Stimulated activated CD8-positive, alpha-beta memory T cell treated with anti-CD3 and anti-CD28 coated beads, Interleukin-12 subunit alpha, Interleukin-12 subunit beta, amount 100 ng/mL, for 4 hours (primary cell): ENCODE measurements around the gene MRNIP.

Experiments
- DNase-seq: peaks from one replicate; pipeline ENCODE4 v3.0.0-alpha.2; 2020; ENCODE audit warnings: low read depth

The MRNIP gene

DNA sequence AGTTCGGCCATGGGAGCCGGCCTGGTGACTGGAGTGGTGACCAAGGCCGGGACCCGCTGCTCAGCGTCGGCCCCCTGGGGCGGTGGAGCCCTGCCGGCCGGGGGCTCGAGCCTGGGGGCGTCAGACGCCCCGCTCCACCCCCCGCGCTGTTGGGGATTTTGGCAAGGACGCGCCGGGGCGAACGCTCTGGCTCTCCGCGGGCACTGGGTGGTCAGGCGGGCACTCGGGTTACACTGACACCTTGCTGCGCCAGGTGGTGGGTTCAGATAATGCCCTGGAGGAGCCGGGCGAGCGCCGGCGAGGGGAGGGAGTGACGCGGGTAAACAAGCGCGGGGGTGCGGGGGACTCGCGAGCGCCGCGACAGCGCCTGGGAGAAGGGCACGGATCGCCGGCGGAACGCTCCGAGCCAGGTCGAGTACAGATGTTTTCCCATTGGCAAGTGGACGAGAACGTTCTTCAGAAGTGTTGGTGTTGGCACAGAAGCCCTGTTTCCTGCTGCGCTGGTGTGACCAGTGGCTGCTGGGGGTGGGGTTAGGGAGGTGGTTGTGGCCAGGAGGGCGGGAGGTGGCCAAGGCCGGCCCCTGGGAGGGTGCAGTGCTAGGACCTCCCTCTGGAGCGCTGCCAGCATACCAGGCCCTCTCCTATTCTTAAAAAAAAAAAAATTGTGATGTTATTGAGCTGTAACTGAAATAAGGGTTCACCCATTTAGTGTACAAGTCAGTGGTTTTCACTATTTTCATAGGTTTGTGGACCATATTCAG, 37.1 kb downstream of the MRNIP start:
- peak; percentile 70 for DNase-seq

DNA sequence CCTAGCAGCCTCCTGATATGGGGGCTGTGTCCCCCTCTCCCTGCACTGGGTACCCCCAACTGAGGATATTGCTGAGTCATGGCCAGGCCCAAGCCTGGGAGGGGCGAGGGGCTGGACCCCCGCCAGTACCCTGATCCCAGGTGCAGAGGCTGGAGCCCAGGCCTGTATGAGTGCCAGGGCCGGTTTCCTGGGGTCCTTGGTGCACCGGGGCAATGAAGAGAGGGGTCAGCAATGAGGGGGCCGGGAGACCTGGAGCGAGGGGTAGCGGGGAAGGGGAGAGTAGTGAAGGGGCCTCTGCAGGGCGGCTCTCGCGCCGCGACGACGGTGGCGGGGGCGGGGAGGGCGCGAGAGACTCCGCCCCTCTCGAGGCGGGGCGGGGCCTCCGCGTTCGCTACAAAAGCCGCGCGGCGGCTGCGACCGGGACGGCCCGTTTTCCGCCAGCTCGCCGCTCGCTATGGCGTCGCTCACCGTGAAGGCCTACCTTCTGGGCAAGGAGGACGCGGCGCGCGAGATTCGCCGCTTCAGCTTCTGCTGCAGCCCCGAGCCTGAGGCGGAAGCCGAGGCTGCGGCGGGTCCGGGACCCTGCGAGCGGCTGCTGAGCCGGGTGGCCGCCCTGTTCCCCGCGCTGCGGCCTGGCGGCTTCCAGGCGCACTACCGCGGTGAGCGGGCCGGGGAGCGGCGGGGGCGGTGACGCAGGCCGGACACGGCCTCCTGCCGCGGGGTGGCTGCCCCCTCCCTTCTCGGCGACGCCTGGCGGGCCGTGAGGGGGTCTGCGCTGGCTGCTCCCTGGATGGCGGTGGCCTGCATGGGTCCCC, 37.9 kb downstream of the MRNIP start, which contains the start of gene SQSTM1:
Gene SQSTM1 (plus strand): TSS at position 423 of the 815 bp plus-strand sequence. CDS start 32 bp downstream, at position 455.
- DNase-seq = peak; percentile 78

DNA sequence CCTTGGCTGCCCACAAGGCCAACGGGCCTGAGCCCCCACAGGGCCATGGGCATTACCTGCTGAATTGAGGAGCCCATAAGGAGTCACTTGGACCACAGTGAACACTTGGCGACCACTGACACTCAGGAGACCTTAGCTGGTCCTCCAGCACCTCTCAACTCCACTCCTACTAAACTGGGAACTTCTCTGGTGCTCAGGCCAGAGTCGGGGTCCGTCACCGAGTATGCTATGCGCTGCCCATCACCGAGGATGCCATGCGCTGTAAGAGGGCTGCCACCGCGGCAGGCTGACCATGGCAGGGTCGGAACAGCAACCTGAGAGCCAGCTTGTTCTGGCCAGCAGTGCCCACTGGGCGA, 38.5 kb downstream of the MRNIP start:
- no peak for DNase-seq

DNA sequence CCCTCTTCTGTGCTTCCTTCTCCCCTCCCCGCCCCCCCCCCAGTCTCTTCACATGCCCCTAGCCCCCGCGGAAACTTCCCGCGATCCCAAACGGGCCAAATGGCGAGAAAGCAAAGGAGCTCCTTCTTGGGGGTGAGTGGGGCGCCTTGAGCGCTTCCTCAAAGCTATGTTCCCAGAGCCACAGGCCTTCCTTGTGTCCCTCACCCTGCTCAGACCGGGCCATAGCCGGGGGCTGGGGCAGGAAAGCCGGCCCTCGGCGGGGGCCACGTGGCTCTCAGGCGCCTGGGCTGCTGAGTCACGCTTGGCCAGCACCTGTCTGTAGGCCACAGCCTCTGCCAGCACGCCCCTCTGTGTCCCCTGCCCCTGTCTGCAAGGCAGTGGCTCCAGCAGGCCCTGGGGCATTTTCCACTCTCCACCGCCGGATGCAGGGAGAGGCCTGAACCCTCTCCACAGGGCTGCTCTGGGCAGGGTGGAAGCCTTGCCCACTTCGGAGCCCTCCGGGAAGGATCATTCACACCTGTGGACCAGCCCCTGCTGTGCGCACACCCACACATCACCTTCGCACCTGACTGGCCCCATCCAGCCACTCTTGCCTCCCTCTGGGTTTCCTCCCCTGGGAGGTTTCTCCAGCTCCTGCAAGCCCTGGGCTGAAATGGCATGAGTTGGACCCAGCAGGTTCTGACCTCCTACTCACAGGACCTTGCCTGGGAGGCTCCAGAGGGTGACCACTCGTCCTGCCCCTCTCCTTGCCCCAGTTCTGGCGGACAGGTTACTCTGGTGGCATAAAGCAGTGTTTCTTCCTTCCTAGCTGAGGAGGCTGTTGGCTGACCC, 39.1 kb downstream of the MRNIP start:
- no peak for DNase-seq

DNA sequence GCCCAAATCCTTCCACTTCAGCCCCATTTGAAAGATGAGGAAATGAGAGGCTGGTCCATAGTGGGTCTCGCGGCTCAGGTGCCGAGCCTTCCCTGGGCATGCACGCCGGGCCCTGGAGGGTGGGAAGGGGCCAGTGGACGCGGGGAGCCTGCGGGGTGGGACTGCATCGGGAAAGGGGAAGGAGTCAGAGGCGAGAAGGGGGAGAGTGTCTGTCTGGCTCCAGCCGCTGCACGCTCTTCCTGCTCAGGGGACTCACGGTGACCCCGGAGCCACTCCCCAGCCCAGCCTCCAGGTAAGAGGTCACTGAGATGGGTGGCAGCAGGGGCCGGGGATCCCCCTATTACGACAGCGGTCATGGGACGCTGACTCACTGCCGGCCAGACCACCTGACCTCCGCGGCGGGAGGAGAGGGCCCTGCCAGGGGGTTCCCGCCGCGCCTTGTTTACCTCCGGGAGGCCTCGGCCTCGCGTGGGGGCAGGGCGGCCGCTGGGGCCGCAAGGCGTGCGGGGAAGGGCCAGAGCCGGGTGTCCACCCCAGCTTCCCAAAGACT, 39.8 kb downstream of the MRNIP start:
- DNase-seq = peak; percentile 81

DNA sequence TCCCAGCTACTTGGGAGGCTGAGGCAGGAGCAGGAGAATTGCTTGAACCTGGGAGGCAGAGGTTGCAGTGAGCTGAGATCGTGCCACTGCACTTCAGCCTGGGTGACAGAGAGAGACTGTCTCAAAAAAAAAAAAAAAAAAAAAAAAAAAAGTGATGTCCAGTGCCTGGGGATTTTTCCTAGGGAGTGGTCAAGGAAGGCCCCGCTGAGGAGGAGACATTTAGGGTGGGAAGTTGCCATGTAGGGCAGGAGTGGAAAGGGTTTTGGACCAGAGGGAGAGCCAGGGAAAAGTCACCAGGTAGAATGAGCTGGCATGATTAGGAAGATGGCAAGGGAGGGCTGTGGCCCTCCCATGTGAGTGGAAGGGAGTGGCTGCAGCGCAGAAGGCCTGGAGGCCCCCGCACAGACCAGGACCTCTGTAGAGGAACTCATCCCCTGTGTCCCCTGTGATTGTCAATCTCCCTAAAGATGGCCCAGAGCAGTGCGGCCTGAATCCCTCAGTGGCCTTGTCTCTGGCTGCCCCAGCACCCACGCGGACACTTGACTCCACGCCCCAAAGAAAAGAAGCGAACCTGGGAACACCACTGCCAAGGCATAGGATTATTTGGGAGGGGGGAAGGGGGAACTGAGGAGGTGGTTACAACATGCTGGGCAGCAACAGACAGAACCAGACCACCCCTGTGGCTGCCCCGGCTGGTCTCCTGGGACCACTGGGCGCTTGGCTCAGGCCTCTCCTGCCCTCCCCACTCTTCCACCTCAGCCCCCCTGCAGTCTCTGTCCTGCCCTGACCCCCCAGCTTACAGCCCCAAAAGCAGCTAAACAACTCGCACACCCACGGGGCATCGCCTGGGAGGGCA, 40.5 kb downstream of the MRNIP start:
- DNase-seq = no peak

DNA sequence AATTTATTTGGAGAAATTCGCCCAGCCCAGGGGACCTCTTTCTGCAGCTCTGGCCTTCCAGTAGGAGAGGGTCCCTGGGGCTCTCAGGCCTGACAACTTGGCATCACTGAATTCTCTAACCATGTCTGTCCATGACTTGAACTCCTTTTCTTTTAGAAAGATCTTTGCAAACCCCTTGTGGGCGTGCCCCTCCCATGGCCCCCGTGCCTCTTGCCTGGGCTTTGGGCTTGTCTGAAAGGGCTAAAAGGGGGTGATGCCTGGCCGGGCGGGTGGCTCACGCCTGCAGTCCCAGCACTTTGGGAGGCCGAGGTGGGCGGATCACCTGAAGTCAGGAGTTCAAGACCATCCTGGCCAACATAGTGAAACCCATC, 41.2 kb downstream of the MRNIP start:
- DNase-seq = no peak

DNA sequence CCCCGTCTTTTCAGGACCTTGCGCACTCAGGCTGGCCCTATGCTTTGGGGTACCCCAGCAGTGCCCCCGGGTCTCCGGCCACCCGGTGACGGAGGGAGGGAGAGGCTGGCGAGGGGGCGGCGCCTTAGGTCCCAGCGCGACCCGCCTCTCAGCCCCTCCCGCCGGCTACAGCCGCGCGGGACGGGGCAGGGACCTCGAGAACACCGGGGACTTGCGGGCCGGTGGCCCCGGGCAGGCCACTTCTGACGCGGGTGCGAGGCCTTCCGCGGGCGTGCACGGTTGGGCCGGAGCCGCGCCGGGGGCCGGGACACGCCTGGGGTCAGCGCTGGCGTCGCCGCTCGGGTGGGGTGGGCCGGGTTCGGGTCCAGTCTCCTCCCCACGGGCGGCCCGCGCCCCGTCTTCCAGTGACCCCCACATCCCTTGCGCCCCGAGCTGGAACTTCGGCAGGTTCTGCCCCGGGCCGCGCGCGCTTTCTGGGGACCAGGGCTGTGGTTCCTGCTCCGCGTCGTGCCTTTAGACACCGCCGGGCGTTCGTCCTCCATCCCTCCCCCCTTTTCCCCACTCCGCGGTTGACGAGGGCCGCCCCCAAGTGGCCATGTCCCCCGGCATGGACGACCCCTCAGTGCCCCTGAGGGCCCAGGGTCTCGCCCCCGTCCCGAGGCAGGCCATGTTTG, 41.7 kb downstream of the MRNIP start:
- DNase-seq = no peak

DNA sequence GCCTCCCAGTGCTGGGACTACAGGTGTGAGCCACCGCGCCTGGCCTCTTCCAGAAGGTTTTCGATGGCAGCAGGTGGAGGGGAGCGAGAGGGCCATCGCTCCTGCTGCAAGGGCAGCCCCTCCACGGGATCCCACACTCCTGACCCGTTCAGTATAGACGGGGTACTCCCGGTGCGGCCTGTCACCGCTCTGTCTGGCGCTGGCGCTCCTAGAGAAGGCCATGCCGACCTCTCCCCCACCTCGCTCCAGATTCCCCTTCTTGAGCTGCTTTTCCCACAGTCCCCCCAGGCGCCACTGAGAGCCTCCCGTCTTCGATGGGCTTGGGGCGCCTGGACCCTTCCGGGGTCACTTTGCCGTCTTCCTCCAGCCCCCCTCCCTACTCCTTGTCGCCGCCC, 42.2 kb downstream of the MRNIP start:
- no peak for DNase-seq

DNA sequence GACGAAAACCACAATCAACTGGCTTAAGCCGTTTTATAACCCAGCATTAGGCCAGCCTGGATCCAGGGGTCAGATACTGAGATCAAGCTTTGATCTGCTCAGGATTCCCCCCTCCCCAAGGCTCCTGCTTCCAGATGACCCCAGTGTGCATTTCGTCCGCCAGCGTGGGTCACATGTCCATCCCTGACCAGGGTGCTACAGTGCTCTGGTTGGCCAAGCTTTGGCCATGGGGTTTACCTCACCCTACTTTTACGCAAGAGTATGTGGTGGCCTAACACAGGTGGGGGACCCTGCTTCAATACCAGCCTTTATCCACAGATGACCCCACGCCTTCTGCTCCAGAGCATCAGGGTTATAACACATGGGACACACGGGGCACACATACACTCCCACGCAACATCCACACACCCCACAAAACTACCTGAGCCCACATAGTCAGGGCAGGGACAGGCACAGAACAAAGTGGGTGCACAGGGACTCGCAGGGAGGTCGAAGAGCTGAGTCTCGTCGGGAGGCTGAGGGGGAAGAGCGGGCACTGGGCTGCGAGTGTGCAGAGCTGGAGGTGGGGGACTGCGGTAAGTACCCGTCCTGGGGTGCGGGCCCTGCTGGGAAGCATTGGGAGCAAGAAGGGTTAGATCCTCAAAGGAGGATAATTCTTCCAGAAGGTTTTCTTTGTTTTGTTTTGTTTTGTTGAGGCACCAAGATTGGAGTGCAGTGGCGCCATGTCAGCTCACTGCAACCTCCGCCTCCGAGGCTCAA, 42.9 kb downstream of the MRNIP start:
- no peak for DNase-seq

DNA sequence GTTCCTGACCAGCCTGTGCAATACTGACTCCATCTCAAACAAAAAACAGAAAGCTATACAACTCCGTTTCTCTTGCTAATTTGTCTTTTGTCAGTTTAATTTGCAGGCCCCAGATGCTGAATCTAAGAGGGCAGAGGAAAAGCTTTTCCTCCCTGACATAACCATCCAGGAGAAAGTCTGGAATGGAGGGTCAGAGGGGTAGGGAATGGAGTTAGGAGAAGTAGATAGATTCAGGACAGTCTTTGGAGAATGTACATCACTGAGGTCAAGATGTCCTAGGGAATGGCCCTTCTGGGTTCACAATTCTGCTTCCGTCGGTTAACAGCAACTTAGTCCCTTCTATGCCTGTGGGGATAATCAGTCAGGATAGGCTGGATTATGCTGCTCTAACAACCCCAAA, 44.5 kb downstream of the MRNIP start:
- DNase-seq = no peak

DNA sequence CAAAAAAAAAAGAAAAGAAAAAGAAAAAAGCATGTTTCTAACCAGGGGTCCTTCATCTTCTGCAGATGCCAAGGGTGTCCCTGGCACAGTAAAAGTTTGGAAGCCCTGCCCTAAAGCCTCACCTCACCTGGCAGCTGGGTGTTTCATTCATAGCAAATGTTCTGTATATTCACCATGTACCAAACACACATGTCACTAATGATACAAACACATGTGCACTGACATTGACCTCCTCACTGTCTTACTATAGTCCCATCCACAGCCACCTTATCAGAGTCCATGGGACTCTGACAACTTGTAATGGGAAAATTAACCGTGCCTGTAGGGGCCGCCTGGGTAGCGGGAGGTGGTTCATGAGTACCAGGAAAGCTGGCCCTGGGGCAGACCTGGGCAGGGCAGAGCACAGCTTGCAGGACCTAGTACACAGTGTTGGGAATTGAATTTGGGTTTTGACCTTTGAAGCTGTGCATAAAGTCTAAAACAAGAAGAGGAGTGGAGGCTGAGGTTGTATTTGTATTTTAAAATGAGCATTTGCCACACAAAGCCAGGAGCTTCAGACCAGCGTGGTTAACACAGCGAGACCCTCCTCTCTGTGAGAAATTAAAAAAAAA, 45.5 kb downstream of the MRNIP start:
- DNase-seq = no peak

DNA sequence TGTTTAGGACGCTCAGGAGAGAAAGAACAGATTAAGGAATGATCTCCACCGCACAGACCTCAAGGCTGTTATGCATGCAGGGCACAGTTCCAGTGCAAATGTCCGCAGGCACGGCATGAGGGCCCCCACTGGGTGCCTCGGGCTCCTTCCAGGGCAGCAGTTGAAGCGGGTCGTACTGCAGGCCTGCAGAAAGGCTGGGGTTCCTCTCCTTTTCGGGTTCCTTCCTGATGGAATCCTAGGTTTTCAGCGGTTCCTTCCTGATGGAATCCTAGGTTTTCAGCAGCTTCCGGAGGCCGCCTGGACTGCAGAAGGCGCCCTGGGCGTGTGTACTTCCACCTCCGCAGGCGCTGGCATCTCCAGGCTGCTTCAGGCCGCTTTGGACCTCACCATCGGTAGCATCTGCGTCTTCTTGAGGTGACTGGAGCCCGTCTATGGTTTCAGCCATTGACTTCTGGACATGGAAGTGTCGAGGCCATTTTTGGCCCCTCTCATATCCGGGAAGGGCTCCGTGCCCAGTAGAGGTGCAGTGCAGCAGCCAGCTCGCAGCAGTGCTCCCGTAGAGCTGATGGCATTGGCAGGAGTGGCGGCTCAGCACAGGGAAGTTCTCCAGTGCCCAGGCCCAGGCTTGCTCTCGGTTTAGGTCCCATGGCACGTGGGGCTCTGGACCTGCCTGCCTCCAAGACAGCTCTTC, 46.3 kb downstream of the MRNIP start:
- no peak for DNase-seq

DNA sequence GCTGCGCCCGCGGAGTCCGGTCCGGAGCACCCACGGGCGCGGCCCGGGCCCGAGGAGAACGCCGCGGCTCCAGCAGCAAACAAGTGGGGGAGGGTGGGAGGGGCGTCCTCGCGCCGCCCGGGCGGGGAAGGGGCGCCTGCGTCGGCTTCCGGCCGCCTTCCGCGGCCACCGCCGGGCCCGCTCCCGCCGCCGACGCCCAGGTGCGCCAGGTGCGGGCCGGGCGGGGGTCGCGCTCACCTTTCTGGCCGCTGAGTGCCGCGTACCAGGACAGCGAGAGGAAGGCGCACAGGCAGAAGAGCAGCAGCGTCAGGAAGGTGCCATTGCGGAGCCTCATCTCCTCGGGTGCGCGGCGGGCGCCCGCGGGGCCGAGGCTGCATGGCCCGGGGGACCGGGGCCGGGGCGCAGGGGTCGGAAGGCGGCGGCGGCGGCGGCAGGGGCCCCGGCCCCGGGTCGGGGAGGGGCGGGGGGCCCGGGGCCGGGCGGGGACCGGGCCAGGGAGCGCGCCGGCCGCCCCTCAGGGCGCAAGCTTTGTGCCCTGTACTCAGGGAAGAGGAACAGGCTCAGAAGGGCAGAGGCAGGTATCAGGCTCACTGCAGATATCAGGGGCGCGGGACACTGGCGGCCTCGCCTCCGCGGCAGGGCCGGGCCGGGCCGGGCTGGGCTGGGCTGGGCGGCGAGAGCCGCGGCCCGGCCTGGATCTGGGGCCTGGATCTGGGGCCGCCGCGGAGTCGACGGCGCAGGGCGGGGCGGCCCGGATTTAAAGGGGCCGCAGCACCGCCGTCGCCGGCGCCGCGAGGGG, 52.2 kb downstream of the MRNIP start, which contains the start of gene MGAT4B:
Gene MGAT4B (minus strand): TSS at position 617 of the 799 bp plus-strand sequence. CDS start 283 bp downstream, at position 334.
- DNase-seq = peak; percentile 45

DNA sequence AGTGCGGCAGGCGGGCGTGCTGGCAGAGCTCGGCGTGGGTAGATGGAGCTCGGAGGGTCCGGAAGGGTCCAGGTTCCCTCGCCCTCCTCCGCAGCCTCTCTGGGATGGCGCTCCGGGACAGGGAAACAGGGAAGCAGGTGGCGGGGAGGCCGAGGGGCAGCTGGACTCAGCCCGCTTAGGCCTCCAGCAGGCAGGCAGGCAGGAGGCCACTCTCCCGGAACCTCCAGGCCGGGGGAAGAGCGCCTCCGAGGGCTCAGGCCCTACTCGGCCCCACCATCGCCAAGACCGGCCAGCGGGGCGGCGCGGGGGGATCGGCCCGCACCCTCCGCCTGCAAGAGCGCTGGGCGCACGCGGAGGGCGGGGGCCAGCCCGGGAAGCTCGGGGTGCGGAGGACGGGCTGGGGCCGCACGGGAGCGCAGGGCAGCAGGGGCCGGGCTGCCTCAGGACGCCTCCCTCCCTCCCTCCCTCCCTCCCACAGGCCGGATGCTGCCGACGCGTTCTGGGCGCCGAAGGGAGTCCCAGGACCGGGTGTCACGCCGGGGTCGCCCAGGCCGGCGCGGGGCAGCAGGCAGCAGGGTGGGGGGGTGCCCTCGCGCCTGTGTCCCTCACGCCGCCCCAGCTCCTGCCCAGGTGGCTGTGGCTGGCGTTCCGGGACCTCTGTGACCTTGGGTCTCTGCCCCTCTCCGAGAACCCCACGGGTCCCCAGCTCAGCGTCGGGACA, 52.9 kb downstream of the MRNIP start:
- DNase-seq = no peak

DNA sequence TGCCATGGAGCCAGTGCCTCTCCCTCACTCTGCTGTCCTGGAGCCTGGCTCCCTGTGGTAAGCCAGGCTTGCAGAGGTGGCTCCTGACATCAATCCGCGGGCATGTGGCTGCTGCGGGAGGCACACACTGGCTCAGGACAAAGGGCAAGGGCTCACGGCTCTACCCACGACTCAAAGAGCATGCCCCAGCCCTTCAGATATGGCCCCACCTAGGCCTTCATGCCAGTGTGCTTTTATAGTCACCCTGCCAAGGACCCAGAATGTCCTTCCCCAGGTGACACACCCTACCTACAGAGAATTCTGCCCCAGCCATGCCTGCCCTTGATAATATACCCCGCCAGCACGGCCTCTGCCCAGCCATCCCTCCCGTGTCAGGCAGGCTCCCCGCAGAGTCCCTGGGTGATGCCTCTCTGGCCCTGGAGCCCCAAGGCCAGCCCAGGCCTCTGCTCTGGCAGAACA, 53.5 kb downstream of the MRNIP start:
- no peak for DNase-seq

DNA sequence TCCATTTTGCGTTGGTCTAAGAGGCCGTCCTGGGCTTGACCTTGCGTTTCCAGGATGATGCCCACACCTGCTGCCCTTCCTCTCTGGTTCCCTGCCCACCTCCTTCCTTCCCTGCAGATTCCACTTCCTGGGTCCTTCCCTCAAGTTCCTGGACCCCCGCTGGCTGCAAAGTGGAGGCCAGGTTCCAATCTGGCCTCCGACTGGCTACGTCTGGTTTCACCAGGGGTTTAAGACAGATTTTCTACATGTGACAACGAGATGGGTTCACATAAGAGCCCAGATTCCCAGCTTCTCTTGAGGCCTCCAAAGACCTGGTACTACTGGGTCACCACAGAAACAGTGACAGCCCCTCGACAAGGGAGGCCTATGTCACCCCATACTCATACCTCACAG, 54.1 kb downstream of the MRNIP start:
- no peak for DNase-seq
